Measurements from ENCODE around the gene MAPK12. TPM values are rescaled to one million over a fixed set of nuclear protein-coding genes. Genes with fewer than 3 reads are reported as not detected.

MAPK12 gene
- total and polyA plus RNA-seq, 2 donors (not counting 1 experiment from before 2014, with no cell fraction given) = 16.4 to 30.1 TPM

- TF ChIP-seq CTCF (conservative IDR thresholded peaks at IDR 0.05 in 1 of 2, IDR thresholded peaks at IDR 0.05 in 1 of 2; ENCODE audit: low read depth in 1 of 2, low read length in 2 of 2) = no peak
- TF ChIP-seq EZH2 (IDR thresholded peaks at IDR 0.05; ENCODE audit: low read length, missing control alignments) = no peak
Observed at GRCh38 chr22:50222508-50222907, 39.0 kb downstream of the MAPK12 start.

GRCh38 chr22:50221410-50222300 lies 39.8 kb downstream of the MAPK12 start:
- Histone ChIP-seq H3K9ac (ENCODE audit: insufficient read depth, low read length) (no peak overlapping the region), H3K9me3 (ENCODE audit: control insufficient read depth, insufficient read depth, low read depth, low read length) (no peaks in the 10 kb centered on the region), H3K4me1 (ENCODE audit: control insufficient read depth, extremely low read depth, insufficient read depth, low read length) (no peaks in the 10 kb centered on the region), H3K4me2 (ENCODE audit: extremely low read depth, insufficient read depth, low read length) (no peak overlapping the region), H3K4me3 (replicated peaks in 1 of 4; ENCODE audit: control extremely low read depth in 1 of 4, insufficient read depth in 1 of 4, low read depth in 3 of 4, low read length in 4 of 4) (no peak overlapping the region), H4K20me1 (ENCODE audit: control insufficient read depth, extremely low read depth, insufficient read depth, low read length) (no peaks in the 10 kb centered on the region), H3K79me2 (ENCODE audit: control insufficient read depth, insufficient read depth, low read length) (no peaks in the 10 kb centered on the region), H2AFZ (ENCODE audit: low read length) (no peak overlapping the region), H3K27ac (ENCODE audit: insufficient read depth, low read length) (no peak overlapping the region), H3K27me3 (ENCODE audit: control insufficient read depth, insufficient read depth, low read length) (no peaks in the 10 kb centered on the region), H3K36me3 (ENCODE audit: control insufficient read depth, insufficient read depth, low read length) (peaks cover 59% of the 10 kb centered on the region)
- TF ChIP-seq EZH2 (IDR thresholded peaks at IDR 0.05; ENCODE audit: low read length, missing control alignments) (no peak), CTCF (conservative IDR thresholded peaks at IDR 0.05 in 1 of 2, IDR thresholded peaks at IDR 0.05 in 1 of 2; ENCODE audit: low read depth in 1 of 2, low read length in 2 of 2) (no peak)
- DNase-seq (ENCODE audit: low read depth in 2 of 2) = no peak

More at GRCh38 chr22:50222508-50222907, 39.0 kb downstream of the MAPK12 start:
- H3K4me1 ChIP-seq (ENCODE audit: control insufficient read depth, extremely low read depth, insufficient read depth, low read length) = no peaks in the 10 kb centered on the region
- no peak overlapping the region for H3K4me2 ChIP-seq (ENCODE audit: extremely low read depth, insufficient read depth, low read length)
- H3K4me3 ChIP-seq (replicated peaks in 1 of 4; ENCODE audit: control extremely low read depth in 1 of 4, insufficient read depth in 1 of 4, low read depth in 3 of 4, low read length in 4 of 4) = no peak overlapping the region
- H3K9ac ChIP-seq (ENCODE audit: insufficient read depth, low read length) = no peak overlapping the region
- no peak for DNase-seq (ENCODE audit: low read depth in 2 of 2)
- H3K79me2 ChIP-seq (ENCODE audit: control insufficient read depth, insufficient read depth, low read length) = no peaks in the 10 kb centered on the region
- peaks cover 54% of the 10 kb centered on the region for H3K36me3 ChIP-seq (ENCODE audit: control insufficient read depth, insufficient read depth, low read length)
- no peaks in the 10 kb centered on the region for H4K20me1 ChIP-seq (ENCODE audit: control insufficient read depth, extremely low read depth, insufficient read depth, low read length)
- H3K9me3 ChIP-seq (ENCODE audit: control insufficient read depth, insufficient read depth, low read depth, low read length) = no peaks in the 10 kb centered on the region
- H3K27ac ChIP-seq (ENCODE audit: insufficient read depth, low read length) = no peak overlapping the region
- H3K27me3 ChIP-seq (ENCODE audit: control insufficient read depth, insufficient read depth, low read length) = no peaks in the 10 kb centered on the region
- H2AFZ ChIP-seq (ENCODE audit: low read length) = no peak overlapping the region

DNA sequence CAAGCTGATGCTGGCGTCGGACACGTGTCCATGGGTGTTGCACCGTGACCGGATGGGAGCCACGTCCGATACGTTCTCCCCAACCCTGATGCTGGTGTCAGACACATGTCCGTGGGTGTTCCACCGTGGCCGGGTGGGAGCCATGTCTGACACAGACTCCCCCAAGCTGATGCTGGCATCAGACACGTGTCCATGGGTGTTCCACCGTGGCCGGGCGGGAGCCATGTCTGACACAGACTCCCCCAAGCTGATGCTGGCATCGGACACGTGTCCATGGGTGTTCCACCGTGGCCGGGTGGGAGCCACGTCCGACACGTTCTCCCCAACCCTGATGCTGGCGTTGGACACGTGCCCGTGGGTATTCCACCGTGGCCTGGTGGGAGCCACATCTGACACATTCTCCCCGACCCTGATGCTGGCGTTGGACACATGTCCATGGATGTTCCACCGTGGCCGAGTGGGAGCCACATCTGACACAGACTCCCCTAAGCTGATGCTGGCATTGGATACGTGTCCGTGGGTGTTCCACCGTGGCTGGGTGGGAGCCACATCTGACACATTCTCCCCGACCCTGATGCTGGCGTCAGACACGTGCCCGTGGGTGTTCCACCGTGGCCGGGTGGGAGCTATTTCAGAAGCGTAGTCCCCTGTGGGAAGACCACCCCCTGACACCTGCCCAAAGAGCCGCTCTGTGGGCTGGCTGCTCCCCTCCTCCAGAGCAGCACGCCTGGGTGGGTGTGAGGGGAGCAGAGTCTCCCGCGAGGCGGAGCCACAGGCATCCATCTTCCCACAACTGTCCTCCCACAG lies 40.7 kb downstream of the MAPK12 start:
- H3K4me1 ChIP-seq (ENCODE audit: control insufficient read depth, extremely low read depth, insufficient read depth, low read length) = no peaks in the 10 kb centered on the region
- H4K20me1 ChIP-seq (ENCODE audit: control insufficient read depth, extremely low read depth, insufficient read depth, low read length) = no peaks in the 10 kb centered on the region
- peaks cover 56% of the 10 kb centered on the region for H3K36me3 ChIP-seq (ENCODE audit: control insufficient read depth, insufficient read depth, low read length)
- no peaks in the 10 kb centered on the region for H3K79me2 ChIP-seq (ENCODE audit: control insufficient read depth, insufficient read depth, low read length)
- no peak overlapping the region for H3K4me3 ChIP-seq (replicated peaks in 1 of 4; ENCODE audit: control extremely low read depth in 1 of 4, insufficient read depth in 1 of 4, low read depth in 3 of 4, low read length in 4 of 4)
- H3K27me3 ChIP-seq (ENCODE audit: control insufficient read depth, insufficient read depth, low read length) = no peaks in the 10 kb centered on the region
- H3K4me2 ChIP-seq (ENCODE audit: extremely low read depth, insufficient read depth, low read length) = no peak overlapping the region
- no peak overlapping the region for H3K9ac ChIP-seq (ENCODE audit: insufficient read depth, low read length)
- H2AFZ ChIP-seq (ENCODE audit: low read length) = no peak overlapping the region
- DNase-seq (ENCODE audit: low read depth in 2 of 2) = no peak
- TF ChIP-seq CTCF (conservative IDR thresholded peaks at IDR 0.05 in 1 of 2, IDR thresholded peaks at IDR 0.05 in 1 of 2; ENCODE audit: low read depth in 1 of 2, low read length in 2 of 2) (no peak), EZH2 (IDR thresholded peaks at IDR 0.05; ENCODE audit: low read length, missing control alignments) (no peak)
- no peaks in the 10 kb centered on the region for H3K9me3 ChIP-seq (ENCODE audit: control insufficient read depth, insufficient read depth, low read depth, low read length)
- H3K27ac ChIP-seq (ENCODE audit: insufficient read depth, low read length) = no peak overlapping the region

All from fibroblast of lung (primary cell).